OCI-LY7 (cell line): ENCODE results near the gene PLPPR3.

Source experiments
- CTCF ChIP-seq: fragments of 200-600 bp; sonication (generic); conservative IDR thresholded peaks from 2 replicates; pipeline ENCODE4 v1.5.1; 2014; ENCODE audit warnings: mild to moderate bottlenecking, antibody characterized with exemption, low read length, moderate library complexity, mixed read lengths
- EZH2phosphoT487 ChIP-seq: fragments of 200-600 bp; sonication (generic); IDR thresholded peaks from 2 replicates; pipeline ENCODE4 v1.6.1; 2018; ENCODE audit warnings: low read depth, borderline replicate concordance, mild to moderate bottlenecking, mixed run types, antibody characterized with exemption, low read length, moderate library complexity, mixed read lengths

DNA sequence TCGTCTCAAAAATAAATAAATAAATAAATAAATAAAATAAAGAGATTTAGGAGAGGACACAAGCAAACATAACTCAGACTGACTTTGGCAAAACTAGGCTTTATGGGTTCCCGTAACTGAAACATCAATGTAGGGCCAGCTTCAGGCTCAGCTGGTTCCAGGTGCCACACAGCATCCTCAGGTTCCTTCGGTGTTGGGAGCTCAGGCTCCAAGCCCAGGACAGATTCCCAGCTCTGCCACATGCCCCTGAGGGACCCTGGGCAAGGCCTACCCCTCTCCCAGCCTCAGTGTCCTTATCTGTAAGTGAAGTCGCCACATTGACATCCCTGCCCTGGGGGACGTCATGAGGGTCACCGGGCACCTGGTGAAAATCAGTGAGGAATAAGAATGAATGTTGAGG lies 52.1 kb downstream of the PLPPR3 start:
- TF ChIP-seq CTCF (no peak), EZH2phosphoT487 (no peak)
